GM04503 (cell line): ENCODE measurements around the gene IGDCC3.
"Not testable (repeated sequence)": the region's sequence is repeated elsewhere in the genome, so short reads cannot be mapped to it uniquely, and the experiment has no call there.

Experiments used
- DNase-seq: peaks from one replicate; pipeline ENCODE4 v3.0.0-alpha.2; 2012; ENCODE audit warnings: low read depth

IGDCC3 gene

DNA sequence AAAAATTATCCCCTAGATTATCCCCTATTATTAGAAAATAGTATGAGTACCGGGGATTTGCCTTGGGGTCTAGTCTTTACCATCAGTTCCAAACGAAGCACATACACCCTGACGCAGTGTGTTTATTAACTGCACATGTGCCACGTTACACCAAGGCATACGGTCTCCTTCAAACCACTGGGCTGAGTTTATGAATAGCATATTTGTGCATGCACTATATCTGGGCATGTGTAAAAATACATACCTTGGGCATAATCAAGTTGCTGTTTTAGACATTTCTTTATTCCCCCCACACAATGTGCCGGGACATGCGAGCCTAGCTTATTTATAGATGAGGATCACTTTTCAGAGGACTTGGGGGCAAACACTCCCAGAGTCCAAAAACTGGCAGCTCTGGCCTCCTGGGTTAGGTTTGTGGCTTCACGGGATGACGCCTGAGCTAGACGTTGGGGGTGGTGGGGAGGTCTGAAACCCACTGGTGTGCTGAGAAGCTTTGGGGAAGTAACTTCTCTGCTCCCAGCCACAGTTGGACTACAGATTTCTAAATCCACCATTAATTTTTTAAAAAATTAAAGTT is 28.7 kb upstream of the IGDCC3 start:
- no peak for DNase-seq

DNA sequence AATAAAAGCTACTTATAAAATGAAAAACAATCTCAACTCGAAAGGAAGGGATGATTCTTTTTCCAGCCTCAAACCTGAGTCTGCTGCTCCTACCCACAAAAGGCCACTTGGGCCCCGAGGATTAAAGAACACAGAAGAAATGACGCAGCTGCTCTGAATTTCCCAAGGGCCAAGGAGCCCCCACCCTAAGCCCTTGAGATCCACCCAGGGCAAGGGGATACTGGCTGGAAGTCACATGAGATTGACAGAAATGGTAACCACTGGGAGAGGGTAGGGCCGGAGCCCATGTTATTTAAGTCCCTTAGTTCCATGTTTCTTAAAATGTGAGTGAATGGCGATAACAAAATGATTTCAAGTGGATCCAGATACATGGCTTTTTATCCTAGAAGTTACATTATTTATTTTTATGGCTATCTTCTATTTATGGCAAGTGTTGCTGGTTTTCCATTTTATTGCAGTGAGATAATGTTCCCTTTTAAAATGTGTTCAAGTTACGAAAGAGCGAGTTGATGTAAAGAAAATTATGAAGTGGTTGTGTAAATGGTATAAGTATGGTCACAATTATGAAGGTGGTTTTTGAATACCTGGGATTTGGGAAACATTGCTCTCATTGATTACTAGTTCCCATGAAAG is 28.1 kb upstream of the IGDCC3 start:
- no peak for DNase-seq

DNA sequence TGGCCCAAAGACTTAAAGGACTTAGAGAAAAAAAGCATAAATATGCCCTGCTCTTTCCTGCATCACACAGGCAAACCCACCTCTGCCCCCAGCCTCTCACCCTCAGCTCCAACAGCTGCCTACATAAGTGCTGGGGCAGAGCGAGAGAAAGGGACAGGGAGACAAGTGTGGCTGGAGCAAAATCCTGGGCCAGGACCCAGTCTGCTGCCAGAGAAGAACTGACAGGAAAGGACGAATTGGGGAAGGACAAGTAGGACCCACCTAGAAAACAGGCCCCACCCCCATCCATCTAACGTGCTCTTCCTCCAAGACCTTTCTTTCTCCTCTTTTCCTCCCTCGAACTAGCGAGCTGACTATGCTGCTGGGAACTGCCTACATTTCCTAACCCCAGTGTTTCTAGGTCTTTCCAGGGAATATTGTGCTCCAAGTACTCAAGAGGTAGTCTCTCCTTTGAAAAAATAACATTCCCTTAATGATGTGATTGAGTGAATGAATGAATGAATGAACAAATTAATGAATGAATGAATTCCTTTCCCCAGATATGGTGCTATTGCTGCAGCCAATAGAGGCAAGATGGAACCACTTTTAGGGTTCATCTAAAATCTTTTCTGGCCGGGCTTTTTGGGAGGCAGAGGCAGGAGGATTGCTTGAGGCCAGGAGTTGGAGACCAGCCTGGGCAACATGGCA is 26.5 kb upstream of the IGDCC3 start:
- no peak for DNase-seq

DNA sequence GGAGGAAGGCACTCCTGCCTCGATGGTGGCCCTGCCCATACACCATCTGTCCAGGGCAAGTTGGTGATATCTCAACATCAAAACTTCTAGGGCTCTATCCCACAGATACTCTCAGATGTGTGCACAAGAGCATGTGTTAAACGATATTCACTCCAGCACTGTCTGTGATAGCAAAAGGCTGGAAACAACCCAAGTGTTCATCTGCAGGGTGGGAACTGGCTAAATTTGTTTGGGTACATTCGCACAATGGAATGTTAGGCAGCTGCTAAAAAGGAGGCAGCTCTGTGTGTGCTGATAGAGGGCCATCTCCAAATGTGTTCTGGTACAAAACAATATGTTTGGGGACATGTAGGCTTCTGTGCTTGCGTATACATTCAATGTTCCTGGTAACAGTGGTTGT is 25.2 kb upstream of the IGDCC3 start:
- no peak for DNase-seq

DNA sequence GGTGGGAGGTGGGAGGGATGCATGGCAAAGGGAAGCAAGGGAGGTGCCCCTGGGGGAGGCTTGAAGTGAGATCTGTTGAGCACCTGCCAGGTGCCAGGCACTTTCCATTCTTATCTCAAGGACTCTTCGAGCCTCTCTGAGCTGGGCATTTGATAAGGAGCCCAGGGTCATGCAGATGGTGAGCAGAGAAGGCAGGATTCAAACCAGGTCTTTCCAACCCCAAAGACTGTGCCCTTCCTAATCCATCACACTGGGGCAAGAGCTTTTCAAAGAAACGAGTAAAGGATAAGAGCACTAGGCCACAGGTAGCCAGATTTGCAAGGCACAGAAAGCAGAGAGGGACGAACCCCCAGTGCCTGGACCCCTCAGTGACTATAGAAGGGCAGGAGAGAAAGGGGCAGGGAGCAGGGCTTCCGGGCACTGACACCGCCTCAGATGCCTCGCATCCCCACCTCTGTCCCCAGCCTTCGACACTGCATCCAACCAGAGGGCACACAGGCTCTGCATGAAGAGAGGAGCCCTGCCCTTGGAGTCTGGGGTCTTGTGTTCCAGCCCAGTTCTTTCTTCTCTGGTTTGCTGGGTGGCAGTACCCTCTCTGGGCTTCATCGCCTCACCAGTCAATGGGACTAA is 23.9 kb upstream of the IGDCC3 start:
- no peak for DNase-seq

DNA sequence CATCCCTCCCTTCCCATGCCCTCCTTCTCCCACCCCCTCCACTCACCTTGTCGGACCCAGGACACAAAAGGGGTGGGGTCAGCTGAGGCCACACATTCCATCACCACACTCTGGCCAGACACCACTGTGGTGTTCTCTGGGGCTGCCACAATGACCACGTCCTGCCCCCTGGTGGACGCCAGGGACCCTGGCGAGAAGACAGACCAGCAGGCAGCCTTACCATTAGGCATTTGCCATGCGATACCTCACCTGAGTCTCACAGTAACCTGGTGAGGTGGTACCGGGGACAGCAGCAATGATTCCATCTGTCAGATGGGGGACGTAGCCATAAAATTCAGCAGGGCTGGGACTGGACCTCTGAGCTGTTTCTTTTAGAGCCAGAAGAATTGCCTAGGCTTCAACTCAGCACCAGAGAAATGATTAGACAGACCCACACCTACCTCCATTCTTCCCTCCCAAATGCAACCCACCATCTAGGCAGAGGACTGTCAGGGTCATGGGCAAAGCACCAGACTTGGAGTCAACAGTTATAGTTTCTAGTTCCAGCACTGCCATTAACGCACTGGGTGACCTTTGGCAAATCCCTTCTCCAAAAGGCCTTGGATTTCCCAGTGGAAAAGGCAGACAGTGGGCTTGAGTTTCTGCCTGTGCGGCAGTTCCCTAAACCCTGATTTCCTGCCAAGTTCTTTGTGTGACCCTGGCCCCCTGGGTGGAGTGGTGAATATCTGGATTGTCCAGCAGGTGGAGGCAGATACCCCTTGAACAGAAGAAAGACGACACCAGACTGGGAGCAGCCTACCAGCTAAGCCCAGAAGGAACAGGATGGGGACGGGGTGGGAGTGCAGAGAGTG is 23.2 kb upstream of the IGDCC3 start:
- no peak for DNase-seq

DNA sequence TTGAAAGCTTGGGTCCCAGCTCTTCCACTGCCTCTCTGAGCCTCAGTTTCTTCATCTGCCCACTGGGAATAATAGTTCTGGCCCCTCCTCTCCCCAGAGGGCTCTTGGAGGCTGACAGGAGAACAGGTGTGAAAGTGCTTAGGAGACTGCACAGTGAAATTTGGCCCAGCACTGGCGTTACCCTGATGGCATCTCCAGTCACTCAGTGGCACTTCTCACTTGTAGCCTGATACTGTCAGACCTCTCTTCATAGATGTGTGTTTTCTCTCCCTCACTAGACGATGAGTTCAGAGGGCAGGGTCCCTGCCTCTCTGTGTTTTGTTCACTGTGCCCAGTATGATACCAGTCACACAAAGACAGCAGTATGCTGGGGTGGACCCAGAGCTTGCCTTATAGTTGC is 22.2 kb upstream of the IGDCC3 start:
- no peak for DNase-seq

DNA sequence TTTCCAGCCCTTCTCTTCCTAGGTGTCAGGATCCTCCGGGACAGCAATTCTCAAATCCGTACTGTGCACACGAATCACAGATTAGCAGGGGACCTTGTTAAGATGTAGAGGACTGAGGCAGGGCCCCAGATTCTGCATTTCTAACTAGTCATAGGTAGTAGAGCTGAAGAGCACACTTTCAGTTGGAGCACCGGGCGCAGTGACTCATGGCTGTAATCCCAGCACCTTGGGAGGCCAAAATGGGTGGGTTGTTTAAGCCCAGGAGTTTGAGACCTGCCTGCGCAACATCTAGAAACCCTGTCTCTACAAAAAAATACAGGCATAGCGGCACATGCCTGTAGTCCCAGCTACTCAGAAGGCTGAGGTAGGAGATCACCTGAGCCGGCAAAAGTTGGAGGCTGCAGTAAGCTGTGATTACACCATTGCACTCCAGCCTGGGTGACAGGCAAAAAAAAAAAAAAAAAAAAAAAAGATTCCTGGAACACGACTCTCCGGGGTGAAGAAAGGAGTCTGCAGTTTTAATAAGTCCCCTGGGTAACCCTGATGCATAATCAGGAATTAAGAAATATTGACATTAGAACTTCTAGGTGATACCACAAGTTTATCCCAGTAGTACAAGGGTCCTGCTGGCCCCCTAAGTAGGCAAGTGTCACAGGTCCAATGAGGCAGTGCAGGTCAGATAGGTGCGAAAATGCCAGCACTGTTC is 21.4 kb upstream of the IGDCC3 start:
- DNase-seq = no peak

DNA sequence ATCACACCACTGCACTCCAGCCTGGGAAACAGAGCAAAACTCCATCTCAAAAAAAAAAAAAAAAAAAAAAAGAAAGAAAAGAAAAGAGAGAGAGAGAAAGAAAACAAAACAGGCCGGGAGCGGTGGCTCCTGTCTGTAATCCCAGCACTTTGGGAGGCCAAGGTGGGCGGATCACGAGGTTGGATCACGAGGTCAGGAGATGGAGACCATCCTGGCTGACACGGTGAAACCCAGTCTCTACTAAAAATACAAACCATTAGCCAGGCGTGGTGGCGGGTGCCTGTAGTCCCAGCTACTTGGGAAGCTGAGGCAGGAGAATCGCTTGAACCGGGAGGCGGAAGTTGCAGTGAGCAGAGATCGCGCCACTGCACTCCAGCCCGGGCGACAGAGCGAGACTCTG is 20.7 kb upstream of the IGDCC3 start:
- DNase-seq = not testable (repeated sequence)

DNA sequence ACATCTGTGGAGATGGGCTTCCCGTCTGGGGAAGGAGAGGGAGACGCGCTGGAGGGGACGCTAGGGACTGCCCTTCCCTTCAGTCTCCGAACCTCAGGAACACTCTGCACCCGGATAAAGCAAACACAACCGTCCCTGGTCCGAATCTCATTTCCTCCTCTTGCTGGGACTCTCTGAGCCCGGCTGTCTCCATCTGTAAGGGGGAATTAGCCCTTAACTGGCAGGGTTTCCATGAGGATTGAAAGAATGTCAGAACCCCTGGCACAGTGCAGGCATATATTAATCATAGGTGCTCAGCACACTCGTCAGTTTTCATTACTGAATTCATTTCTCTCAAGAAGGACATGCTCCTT is 19.1 kb upstream of the IGDCC3 start:
- DNase-seq = no peak

DNA sequence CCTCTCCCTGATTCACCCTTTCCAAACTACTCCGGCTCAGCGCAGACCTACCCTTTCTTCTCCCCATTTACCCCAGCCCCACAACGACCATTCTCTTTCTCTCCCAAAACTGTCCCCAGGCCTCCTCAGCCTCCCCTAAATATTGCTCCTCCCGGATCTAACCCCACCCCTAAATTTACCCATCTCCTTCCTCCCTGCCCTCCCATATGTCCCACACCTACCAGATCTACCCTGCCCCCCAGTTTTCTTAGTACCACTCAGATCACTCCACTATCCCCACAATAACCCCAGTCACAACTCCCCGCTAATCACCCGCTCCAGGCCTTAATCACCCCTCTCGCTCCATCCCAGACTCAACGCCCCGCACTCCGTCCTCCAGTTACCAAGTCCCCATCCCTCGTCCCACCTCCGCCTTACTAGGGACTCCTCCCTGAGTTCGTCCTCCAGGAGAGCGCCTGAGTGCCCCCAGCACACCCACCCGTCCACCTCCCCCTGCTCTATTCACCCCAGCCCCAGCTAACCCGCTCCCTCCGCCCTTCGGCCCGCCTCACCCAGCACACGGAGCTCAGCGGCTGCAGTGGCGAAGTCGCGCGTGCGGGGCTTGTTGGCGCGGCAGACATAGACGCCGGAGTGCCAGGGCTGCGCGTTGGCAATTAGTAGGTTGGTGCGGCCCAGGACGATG is 18.6 kb upstream of the IGDCC3 start:
- DNase-seq = no peak

DNA sequence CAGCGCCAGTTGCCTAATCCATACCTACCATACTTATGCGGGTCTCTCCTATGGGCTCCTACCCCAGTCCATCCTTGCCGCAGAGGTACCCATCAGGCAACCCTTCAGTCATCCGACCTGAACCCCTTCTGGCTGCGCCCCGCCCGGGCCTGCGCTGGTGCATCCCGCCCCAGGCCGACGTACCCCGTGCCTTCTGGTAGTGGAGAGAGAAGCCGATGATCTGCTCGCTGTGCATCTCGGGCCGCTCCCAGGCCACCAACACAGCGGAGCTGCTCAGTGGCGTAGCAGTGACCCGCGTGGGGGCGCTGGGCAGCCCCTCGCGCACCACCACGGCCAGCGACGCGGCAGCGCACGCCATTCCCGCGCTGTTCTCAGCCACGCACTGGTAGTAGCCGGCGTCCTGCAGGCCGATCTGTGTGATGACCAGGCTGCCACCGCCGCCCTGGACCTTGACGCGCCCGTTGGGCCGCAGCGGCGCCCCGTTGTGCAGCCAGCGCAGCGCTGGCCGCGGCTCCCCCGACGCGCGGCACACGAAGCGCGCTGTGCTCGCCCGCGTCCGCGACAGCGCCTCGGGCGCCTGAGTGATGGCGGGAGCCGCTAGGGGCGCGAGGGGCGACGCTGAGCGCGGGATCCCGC is 17.9 kb upstream of the IGDCC3 start:
- no peak for DNase-seq

DNA sequence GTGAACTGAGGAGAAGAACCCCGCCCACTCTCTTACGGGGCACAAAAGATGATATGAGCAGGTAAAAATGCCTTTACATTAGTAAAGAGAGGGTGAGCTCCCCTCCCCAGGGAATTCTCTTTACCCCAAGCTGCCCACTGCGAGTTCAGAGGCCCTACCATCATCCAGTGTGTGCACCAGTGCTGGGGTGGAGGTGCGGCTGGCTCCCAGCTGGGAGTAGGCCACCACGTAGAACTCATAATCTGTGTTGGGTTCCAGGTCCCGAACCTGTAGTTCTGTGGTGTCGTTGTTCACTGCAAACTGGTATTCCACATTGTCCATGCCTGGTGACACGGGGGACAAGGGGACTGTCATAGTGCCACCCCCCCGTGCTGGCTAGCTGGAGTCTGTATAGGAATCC is 17.1 kb upstream of the IGDCC3 start:
- no peak for DNase-seq

DNA sequence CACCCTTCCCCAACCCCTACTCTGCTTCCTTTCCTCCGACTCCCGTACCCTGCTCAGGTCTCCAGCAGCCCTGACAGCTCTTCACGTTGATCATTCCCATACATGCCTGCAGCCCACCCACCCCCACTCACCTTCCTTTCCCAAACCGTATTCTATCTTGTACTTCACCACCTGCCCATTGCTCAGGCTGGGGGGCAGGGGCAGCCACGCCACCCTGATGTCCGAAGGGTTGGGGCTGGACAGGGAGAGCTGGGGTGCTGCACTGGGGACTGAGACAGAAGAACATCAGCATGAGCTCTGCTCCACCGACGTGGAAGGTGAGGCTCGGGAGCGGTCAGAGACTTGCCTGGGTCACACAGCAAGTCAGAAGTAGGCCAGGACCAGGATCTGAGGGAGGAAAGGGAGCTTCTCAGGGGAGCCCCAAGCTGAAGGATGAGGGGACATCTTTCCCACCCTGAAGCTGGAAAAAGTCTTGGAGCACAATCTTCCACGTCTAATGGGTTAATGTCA is 16.5 kb upstream of the IGDCC3 start:
- no peak for DNase-seq

DNA sequence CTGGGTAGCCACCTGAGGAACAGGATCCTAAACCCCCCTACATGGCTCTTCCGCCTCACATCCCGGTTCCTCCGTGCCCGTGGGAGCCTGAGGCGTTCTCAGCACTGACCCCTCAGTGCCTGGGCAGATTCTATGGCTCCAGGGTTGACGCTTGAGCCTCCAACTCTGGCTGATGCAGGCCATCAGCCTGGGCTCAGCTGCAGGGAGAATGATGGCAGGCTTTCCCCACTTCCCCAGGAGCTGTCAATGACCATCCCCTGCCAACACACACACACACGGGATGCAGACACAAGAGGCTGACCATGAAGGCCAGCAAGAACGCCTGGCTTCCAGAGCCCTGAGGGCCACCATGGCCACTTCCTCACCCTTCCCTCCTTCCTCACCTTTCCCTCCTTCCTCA is 15.8 kb upstream of the IGDCC3 start:
- no peak for DNase-seq

DNA sequence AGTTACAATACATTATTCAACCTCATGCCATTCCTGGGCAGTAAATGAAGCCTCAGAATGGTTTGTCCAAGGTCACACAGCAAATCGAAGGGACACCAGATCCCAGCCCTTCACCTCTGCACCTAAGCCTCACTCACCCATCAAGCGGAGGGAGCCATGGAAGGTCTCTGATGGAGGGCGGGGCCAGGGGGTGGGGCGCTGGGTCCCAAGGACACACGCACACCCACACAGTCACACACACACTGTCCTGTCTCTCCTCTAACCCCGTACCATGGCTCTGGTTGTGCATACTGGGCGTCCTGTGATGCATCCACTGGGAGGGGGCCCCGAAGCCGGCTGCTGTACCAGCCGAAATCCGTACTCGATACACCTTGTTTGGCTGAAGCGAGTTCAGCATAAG is 15.3 kb upstream of the IGDCC3 start:
- DNase-seq = no peak

DNA sequence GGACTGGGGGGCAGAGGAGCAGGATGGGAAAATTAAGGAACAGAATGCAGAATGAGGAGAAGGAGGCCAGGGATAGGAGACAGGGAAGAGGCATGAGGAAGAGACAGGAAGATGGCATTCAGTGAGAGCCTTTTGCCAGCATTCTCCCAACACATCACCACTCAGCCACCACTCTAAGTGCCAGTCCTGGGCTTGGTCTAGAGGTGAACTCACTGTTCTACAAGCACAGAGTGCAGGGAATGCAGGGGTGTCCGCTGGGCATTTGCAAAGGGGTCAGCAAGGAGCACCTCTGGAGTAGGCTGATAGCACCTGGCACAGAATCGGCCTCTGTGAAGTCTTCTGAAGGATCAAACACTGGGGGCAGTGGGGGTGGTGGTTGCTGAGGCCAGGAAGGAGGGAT is 14.6 kb upstream of the IGDCC3 start:
- no peak for DNase-seq

DNA sequence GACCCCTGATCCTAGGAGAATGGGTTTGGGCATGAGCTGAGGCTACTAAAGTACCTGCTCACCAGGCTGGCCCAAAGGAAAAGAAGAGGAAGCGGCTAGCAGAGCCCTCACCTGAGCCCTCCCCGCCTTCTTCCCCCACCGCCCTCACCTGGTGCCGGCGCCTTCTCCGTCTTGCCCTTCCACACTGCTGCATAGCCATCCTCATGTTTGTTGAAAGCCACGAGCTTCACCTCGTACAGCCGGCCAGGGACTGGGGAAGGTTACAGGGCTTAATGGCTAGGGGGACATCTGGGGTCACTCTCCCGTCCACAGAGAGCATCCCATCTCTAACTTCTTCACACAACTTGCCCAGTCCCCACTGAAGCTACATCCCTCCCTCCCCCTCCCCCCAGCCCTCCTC is 13.9 kb upstream of the IGDCC3 start:
- DNase-seq = no peak

DNA sequence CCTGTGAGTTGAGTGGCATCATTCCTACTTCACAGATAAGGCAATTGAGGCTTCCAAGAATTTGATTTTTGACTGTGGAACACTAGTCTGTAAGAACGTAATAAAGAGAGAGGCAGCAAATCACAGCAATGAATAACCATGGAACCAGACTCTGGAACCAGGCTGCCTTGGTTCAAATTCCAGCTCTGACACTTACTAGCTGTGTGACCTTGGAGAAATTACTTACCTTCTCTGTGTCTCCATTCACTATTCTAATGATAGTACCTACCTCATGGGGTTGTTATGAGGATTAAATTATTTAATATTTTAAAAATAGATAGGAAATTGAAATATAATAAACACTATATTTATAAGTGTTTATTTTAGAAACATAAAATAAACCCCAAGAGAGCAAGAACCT is 12.6 kb upstream of the IGDCC3 start:
- no peak for DNase-seq

DNA sequence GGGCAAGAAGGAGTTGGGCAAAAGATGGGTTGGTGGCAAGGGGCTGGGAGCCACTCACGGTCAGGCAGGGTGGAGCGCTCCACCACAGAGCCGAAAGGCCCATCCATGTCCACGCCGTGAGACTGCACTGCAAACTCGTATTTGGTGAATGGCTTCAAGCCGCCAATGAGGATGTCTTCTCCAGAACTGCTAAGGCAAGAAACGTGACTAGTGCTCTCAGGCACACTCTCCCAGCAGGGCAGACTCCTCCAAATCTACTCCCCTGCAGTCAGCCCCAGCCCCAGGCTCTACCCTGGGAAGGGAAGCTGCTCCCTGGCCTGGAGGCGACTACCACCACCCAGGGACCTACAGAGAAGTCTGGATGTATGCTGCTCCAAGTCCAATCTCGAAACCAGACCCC is 11.4 kb upstream of the IGDCC3 start:
- no peak for DNase-seq
